Vagina (tissue), 2 donors: ENCODE results near the gene HDDC3. TPM values are rescaled to one million over a fixed set of nuclear protein-coding genes. Genes with fewer than 3 reads are reported as not detected.
A peak's percentile ranks its signal among the peaks of the same experiment; 100 is the strongest.
"Not testable (repeated sequence)": the region's sequence is repeated elsewhere in the genome, so short reads cannot be mapped to it uniquely, and the experiment has no call there.

Source experiments
- DNase-seq, 2 donors: peaks; one replicate each; pipeline ENCODE4 v3.0.0-alpha.2; 2017; ENCODE audit errors: extremely low spot score in 2 of 2
- H3K27ac ChIP-seq: fragments of 200-600 bp; sonication (generic); one replicate; pipeline ENCODE4 v1.5.1; 2019
- H3K27me3 ChIP-seq: fragments of 200-600 bp; sonication (generic); one replicate; pipeline ENCODE4 v1.5.1; 2019
- H3K36me3 ChIP-seq, 2 donors: fragments of 200-600 bp; sonication (generic); one replicate each; pipeline ENCODE4 v1.5.1; 2017 to 2019
- H3K4me1 ChIP-seq: fragments of 200-600 bp; sonication (generic); one replicate; pipeline ENCODE4 v1.5.1; 2019
- H3K4me3 ChIP-seq, 2 donors: fragments of 200-600 bp; sonication (generic); 1 replicate in 1 of 2; 2 replicates in 1 of 2; pipeline ENCODE4 v1.5.1; 2016 to 2019
- H3K9me3 ChIP-seq: fragments of 200-600 bp; sonication (generic); one replicate; pipeline ENCODE4 v1.5.1; 2019
- CTCF ChIP-seq, 3 experiments: fragments of 450-650 bp in 2 of 3; fragments of 200-600 bp in 1 of 3; sonication (generic) in 1 of 3; IDR thresholded peaks; one replicate each; pipeline ENCODE4 v1.5.1; 2017 to 2019; ENCODE audit warnings: antibody characterized with exemption in 3 of 3, mild to moderate bottlenecking in 2 of 3, moderate library complexity in 2 of 3
- POLR2A ChIP-seq, 2 donors: fragments of 450-650 bp; IDR thresholded peaks; one replicate each; pipeline ENCODE4 v1.6.1; 2017; ENCODE audit warnings: antibody characterized with exemption in 2 of 2, mild to moderate bottlenecking in 2 of 2, moderate library complexity in 2 of 2
- POLR2AphosphoS5 ChIP-seq, 2 donors: sonication (generic); formaldehyde crosslinking; IDR thresholded peaks; one replicate each; pipeline ENCODE4 v1.9.0; 2017; ENCODE audit warnings: antibody characterized with exemption in 2 of 2, mild to moderate bottlenecking in 2 of 2, low read depth in 1 of 2; ENCODE audit not compliant: insufficient read depth in 1 of 2
- intact Hi-C: fragments of 100-400 bp; cut with DNase I; formaldehyde crosslinking; loops from one replicate; pipeline ENCODE4 v1.15.1; 2023
- total RNA-seq: library from RNA; depleted of rRNA; stranded (reverse); fragments of >200 nt; gene quantifications from one replicate; pipeline ENCODE4 v1.2.3, GENCODE V29; 2016

HDDC3 gene
- total RNA-seq, 1 donor from 2014 or later, result 7.9 TPM

GRCh38 chr15:90932660-90932991 is 277 bp upstream of the HDDC3 start:
- H3K4me3 ChIP-seq, result peak overlapping the region; percentile 72 to 75
- H3K36me3 ChIP-seq, result no peaks in the 10 kb centered on the region
- H3K4me1 ChIP-seq, result peaks cover 55% of the 10 kb centered on the region
- H3K9me3 ChIP-seq, result no peaks in the 10 kb centered on the region
- H3K27me3 ChIP-seq, result no peaks in the 10 kb centered on the region
- TF ChIP-seq POLR2AphosphoS5 (IDR thresholded peaks at IDR 0.05; ENCODE audit: insufficient read depth in 1 of 2, low read depth in 1 of 2) (no peak), POLR2A (IDR thresholded peaks at IDR 0.05) (no peak), CTCF (IDR thresholded peaks at IDR 0.05) (no peak)
- peak overlapping the region; percentile 93 for H3K27ac ChIP-seq
- DNase-seq, result no peak
- intact Hi-C loops, result no loop called here

GRCh38 chr15:90931575-90931827 is 848 bp downstream of the HDDC3 start:
- intact Hi-C loops, result no loop called here
- no peak for DNase-seq
- Histone ChIP-seq H3K9me3 (no peaks in the 10 kb centered on the region), H3K27me3 (no peaks in the 10 kb centered on the region), H3K27ac (peak overlapping the region; percentile 93), H3K36me3 (no peaks in the 10 kb centered on the region), H3K4me3 (peak overlapping the region; percentile 72 to 75), H3K4me1 (peaks cover 48% of the 10 kb centered on the region)
- TF ChIP-seq POLR2A (IDR thresholded peaks at IDR 0.05), result no peak
- TF ChIP-seq CTCF (IDR thresholded peaks at IDR 0.05), result no peak
- TF ChIP-seq POLR2AphosphoS5 (IDR thresholded peaks at IDR 0.05; ENCODE audit: insufficient read depth in 1 of 2, low read depth in 1 of 2), result no peak

GRCh38 chr15:90930861-90931574 is 1.3 kb downstream of the HDDC3 start:
- no peak for TF ChIP-seq POLR2AphosphoS5 (IDR thresholded peaks at IDR 0.05; ENCODE audit: insufficient read depth in 1 of 2, low read depth in 1 of 2)
- TF ChIP-seq CTCF (IDR thresholded peaks at IDR 0.05), result no peak
- no peak for TF ChIP-seq POLR2A (IDR thresholded peaks at IDR 0.05)
- Histone ChIP-seq H3K27me3 (no peaks in the 10 kb centered on the region), H3K36me3 (no peaks in the 10 kb centered on the region), H3K4me3 (peak overlapping the region; percentile 71 to 75), H3K9me3 (no peaks in the 10 kb centered on the region), H3K4me1 (peaks cover 43% of the 10 kb centered on the region), H3K27ac (peak overlapping the region; percentile 93)
- intact Hi-C loops, result no loop called here
- DNase-seq, result no peak

GRCh38 chr15:90929246-90930019 is 2.9 kb downstream of the HDDC3 start:
- H3K27ac ChIP-seq, result peak overlapping the region; percentile 88
- no peak for TF ChIP-seq POLR2A (IDR thresholded peaks at IDR 0.05)
- TF ChIP-seq POLR2AphosphoS5 (IDR thresholded peaks at IDR 0.05; ENCODE audit: insufficient read depth in 1 of 2, low read depth in 1 of 2), result no peak
- TF ChIP-seq CTCF (IDR thresholded peaks at IDR 0.05), result no peak
- no peaks in the 10 kb centered on the region for H3K9me3 ChIP-seq
- no peak for DNase-seq
- intact Hi-C loops, result no loop called here
- H3K4me1 ChIP-seq, result peaks cover 33% of the 10 kb centered on the region
- H3K36me3 ChIP-seq, result no peaks in the 10 kb centered on the region
- H3K4me3 ChIP-seq, result peak overlapping the region; percentile 47 to 71
- H3K27me3 ChIP-seq, result no peaks in the 10 kb centered on the region

GRCh38 chr15:90928106-90928505 is 4.2 kb downstream of the HDDC3 start:
- peaks cover 27% of the 10 kb centered on the region for H3K4me1 ChIP-seq
- intact Hi-C loops, DNase-seq, H3K4me3 ChIP-seq, H3K36me3 ChIP-seq, H3K27me3 ChIP-seq, H3K27ac ChIP-seq, H3K9me3 ChIP-seq: not testable (repeated sequence)

GRCh38 chr15:90926766-90927165 is 5.6 kb downstream of the HDDC3 start:
- intact Hi-C loops, result loop anchor here (2.0 kb wide), 1 partner anchor 62 kb away; no protein-coding TSS in a partner anchor
- not testable (repeated sequence) for H3K9me3 ChIP-seq, DNase-seq, H3K4me3 ChIP-seq, H3K36me3 ChIP-seq, H3K27me3 ChIP-seq, H3K27ac ChIP-seq
- H3K4me1 ChIP-seq, result peaks cover 16% of the 10 kb centered on the region
